ENCODE results near the gene PRPH.
"Not testable (repeated sequence)": the region's sequence is repeated elsewhere in the genome, so short reads cannot be mapped to it uniquely, and the experiment has no call there.

GRCh38 chr12:49310451-49311000 is 15.6 kb downstream of the PRPH start:
- TF ChIP-seq, protein P1, sequence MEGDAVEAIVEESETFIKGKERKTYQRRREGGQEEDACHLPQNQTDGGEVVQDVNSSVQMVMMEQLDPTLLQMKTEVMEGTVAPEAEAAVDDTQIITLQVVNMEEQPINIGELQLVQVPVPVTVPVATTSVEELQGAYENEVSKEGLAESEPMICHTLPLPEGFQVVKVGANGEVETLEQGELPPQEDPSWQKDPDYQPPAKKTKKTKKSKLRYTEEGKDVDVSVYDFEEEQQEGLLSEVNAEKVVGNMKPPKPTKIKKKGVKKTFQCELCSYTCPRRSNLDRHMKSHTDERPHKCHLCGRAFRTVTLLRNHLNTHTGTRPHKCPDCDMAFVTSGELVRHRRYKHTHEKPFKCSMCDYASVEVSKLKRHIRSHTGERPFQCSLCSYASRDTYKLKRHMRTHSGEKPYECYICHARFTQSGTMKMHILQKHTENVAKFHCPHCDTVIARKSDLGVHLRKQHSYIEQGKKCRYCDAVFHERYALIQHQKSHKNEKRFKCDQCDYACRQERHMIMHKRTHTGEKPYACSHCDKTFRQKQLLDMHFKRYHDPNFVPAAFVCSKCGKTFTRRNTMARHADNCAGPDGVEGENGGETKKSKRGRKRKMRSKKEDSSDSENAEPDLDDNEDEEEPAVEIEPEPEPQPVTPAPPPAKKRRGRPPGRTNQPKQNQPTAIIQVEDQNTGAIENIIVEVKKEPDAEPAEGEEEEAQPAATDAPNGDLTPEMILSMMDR (conservative IDR thresholded peaks at IDR 0.05; ENCODE audit: low read length), result not testable (repeated sequence)
- not testable (repeated sequence) for TF ChIP-seq EZH2phosphoT487 (IDR thresholded peaks at IDR 0.05; ENCODE audit: borderline replicate concordance, low read depth, low read length)

Data from OCI-LY7 (cell line).